Type B pancreatic cell (in vitro differentiated cells): ENCODE results near the gene NEURL1B. TPM values are rescaled to one million over a fixed set of nuclear protein-coding genes. Genes with fewer than 3 reads are reported as not detected.
A peak's percentile ranks its signal among the peaks of the same experiment; 100 is the strongest.

Experiments used
- DNase-seq: peaks from one replicate; pipeline ENCODE4 v3.0.0; 2021; ENCODE audit warnings: mixed read lengths; ENCODE audit not compliant: unreplicated experiment; ENCODE audit errors: extremely low spot score
- H3K27ac Mint-ChIP-seq: 2 replicates; pipeline ENCODE4 v1.8.0; 2021; ENCODE audit warnings: mild to moderate bottlenecking, mixed read lengths
- H3K27me3 Mint-ChIP-seq: 2 replicates; pipeline ENCODE4 v1.8.0; 2021; ENCODE audit warnings: mixed read lengths
- H3K36me3 Mint-ChIP-seq: 2 replicates; pipeline ENCODE4 v1.8.0; 2021; ENCODE audit warnings: mixed read lengths
- H3K4me1 Mint-ChIP-seq: one replicate; pipeline ENCODE4 v1.8.0; 2021; ENCODE audit warnings: mixed read lengths; ENCODE audit not compliant: unreplicated experiment
- H3K4me3 Mint-ChIP-seq: 2 replicates; pipeline ENCODE4 v1.8.0; 2021; ENCODE audit warnings: mild to moderate bottlenecking, mixed read lengths
- H3K9me3 Mint-ChIP-seq: 2 replicates; pipeline ENCODE4 v1.8.0; 2021; ENCODE audit warnings: mixed read lengths
- CTCF ChIP-seq: fragments of 200-600 bp; sonication (generic); conservative IDR thresholded peaks from 2 replicates; pipeline ENCODE4 v1.5.0; 2021; ENCODE audit warnings: antibody characterized with exemption, mild to moderate bottlenecking
- total RNA-seq: library from RNA; stranded (reverse); gene quantifications from 2 replicates; pipeline ENCODE4 v1.2.1, GENCODE V29; 2021; ENCODE audit warnings: low replicate concordance

The NEURL1B gene
- total RNA-seq, 1 donor from 2014 or later, result 7.6 TPM

GRCh38 chr5:172618574-172619365 is 22.3 kb upstream of the NEURL1B start:
- Mint-ChIP-seq H3K9me3 (peaks cover 5% of the 10 kb centered on the region), H3K4me3 (no peak overlapping the region), H3K36me3 (no peaks in the 10 kb centered on the region), H3K4me1 (peaks cover 16% of the 10 kb centered on the region), H3K27ac (no peak overlapping the region), H3K27me3 (peaks cover 4% of the 10 kb centered on the region)
- DNase-seq, result no peak
- no peak for TF ChIP-seq CTCF

DNA sequence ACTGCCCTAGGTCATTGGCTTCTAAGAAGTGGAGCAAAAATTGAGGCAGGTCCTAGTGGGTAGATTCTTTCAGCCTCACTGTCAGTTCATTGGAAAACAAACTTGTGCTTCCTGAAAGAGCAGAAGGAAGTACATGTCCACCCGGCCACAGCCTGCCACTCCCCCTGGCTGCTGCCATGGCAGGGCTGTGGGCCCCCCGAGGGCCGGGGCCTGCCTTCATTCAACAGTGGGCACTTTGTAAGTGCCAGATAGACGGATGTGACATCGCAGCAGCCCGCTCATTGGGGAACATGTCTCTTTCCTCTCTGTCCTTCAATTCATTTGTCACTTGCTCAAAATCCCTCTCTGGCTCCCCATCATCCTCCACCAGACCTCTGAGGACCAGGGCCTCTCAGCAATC is 20.6 kb upstream of the NEURL1B start:
- TF ChIP-seq CTCF, result no peak
- Mint-ChIP-seq H3K27me3 (peaks cover 4% of the 10 kb centered on the region), H3K27ac (peak overlapping the region; percentile 29), H3K36me3 (no peaks in the 10 kb centered on the region), H3K9me3 (no peaks in the 10 kb centered on the region), H3K4me1 (peaks cover 16% of the 10 kb centered on the region), H3K4me3 (no peak overlapping the region)
- DNase-seq, result no peak

GRCh38 chr5:172622091-172623046 is 18.7 kb upstream of the NEURL1B start:
- peaks cover 16% of the 10 kb centered on the region for H3K4me1 Mint-ChIP-seq
- no peak for DNase-seq
- H3K27ac Mint-ChIP-seq, result no peak overlapping the region
- H3K36me3 Mint-ChIP-seq, result no peaks in the 10 kb centered on the region
- peak; percentile 35 for TF ChIP-seq CTCF
- peaks cover 4% of the 10 kb centered on the region for H3K27me3 Mint-ChIP-seq
- H3K4me3 Mint-ChIP-seq, result no peak overlapping the region
- no peaks in the 10 kb centered on the region for H3K9me3 Mint-ChIP-seq

GRCh38 chr5:172623313-172623980 is 17.6 kb upstream of the NEURL1B start:
- DNase-seq, result no peak
- Mint-ChIP-seq H3K9me3 (no peaks in the 10 kb centered on the region), H3K36me3 (no peaks in the 10 kb centered on the region), H3K4me1 (peaks cover 16% of the 10 kb centered on the region), H3K4me3 (no peak overlapping the region), H3K27ac (no peak overlapping the region), H3K27me3 (peaks cover 4% of the 10 kb centered on the region)
- no peak for TF ChIP-seq CTCF

DNA sequence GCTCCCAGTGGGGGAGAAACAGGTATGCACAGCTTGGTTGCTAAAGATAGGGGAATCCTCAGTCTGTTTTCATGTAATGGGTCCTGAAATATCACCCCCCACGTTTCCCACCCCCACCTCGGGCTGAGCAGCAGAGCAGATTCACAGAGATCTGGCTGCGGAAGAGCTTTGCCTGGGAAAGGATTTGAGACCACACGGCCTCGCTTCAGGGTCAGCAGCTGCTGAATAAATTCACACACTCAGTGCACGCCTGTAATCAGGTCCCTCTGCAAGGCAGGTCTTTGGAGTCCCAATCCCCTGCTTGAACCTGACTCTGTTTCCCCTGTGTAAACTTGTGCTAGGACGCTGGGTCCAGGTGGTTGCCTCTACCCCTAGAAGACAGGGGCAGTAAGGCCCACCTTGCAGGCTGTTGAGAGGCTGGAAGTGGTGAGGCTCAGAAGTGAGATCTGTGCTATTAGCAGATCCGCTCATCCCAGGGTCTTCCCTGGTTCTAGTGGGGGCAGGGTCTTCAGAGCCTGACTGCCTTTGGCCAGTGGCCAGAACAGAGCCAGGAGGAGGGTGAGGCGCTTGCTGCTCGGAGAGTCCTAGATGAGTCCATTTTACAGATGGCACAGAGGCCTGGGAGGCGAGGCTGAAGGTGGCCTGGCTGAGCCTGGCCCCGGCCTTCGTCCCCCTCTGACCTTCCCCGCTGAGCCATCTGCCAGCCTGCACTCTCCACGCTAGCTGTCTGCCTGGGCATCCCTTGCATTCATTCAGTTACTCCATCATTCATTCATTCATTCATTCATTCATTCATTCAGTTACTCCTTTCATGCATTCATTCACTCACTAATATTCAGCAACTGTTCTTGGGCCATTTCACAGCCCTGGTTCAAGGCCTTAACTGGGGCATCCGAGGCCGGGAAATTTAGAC is 16.7 kb upstream of the NEURL1B start:
- H3K27ac Mint-ChIP-seq, result no peak overlapping the region
- H3K36me3 Mint-ChIP-seq, result no peaks in the 10 kb centered on the region
- DNase-seq, result no peak
- H3K27me3 Mint-ChIP-seq, result peaks cover 4% of the 10 kb centered on the region
- peaks cover 16% of the 10 kb centered on the region for H3K4me1 Mint-ChIP-seq
- TF ChIP-seq CTCF, result no peak
- no peak overlapping the region for H3K4me3 Mint-ChIP-seq
- H3K9me3 Mint-ChIP-seq, result no peaks in the 10 kb centered on the region
